H1 (cell line): ENCODE data around the gene GLMN. TPM values are rescaled to one million over a fixed set of nuclear protein-coding genes. Genes with fewer than 3 reads are reported as not detected.

Source experiments
- polyA plus RNA-seq, 7 experiments: library from polyadenylated mRNA; depleted of rRNA in 3 of 7; stranded (reverse) in 5 of 7; unstranded in 2 of 7; fragments of >200 nt in 5 of 7; fragments of 200-250 nt in 2 of 7; gene quantifications; 1 replicate in 5 of 7; 2 replicates in 1 of 7; 4 replicates in 1 of 7; pipeline versions ENCODE4 v1.2.1 to v1.2.3, GENCODE V29; 2011 to 2013; ENCODE audit warnings: missing spikeins in 2 of 7, mixed read lengths in 2 of 7
- total RNA-seq: library from RNA; stranded (reverse); fragmentation: NEBNext Ultra II Directional; extraction: Animal tissue kit (Norgen Biotek cat#: 25700); gene quantifications from 2 replicates; pipeline ENCODE4 v1.2.1, GENCODE V29; 2021

Gene GLMN
- total and polyA plus RNA-seq, 2 of the 8 experiments (the other 6 are each of a cell fraction or from before 2014, with no cell fraction given) = 5.7 to 25.0 TPM

Other genes starting within 250 kb of the GLMN start
- not detected in 2 replicates for gene SETSIP, start 223.6 kb downstream of the GLMN start, total RNA-seq
- gene SETSIP, start 223.6 kb downstream of the GLMN start, polyA plus RNA-seq (2011; rRNA removed) = 0.14 TPM in 1 of 2 replicates, not detected in the other
- 1.8 and 2.5 TPM in 2 replicates for gene BTBD8, start 218.6 kb downstream of the GLMN start, total RNA-seq
- 0.41 and 0.44 TPM in 2 replicates for gene BTBD8, start 218.6 kb downstream of the GLMN start, polyA plus RNA-seq (2011; rRNA removed)
- gene C1orf146, start 81.1 kb downstream of the GLMN start, total RNA-seq = not detected in 2 replicates
- not detected in 2 replicates for gene C1orf146, start 81.1 kb downstream of the GLMN start, polyA plus RNA-seq (2011; rRNA removed)
- 27.5 and 28.4 TPM in 2 replicates for gene RPAP2, start 72 bp upstream of the GLMN start, total RNA-seq
- 3.9 and 7.9 TPM in 2 replicates for gene RPAP2, start 72 bp upstream of the GLMN start, polyA plus RNA-seq (2011; rRNA removed)
- gene GFI1, start 187.9 kb upstream of the GLMN start, total RNA-seq = 0.17 and 0.19 TPM in 2 replicates
- 0.08 TPM in 2 replicates for gene GFI1, start 187.9 kb upstream of the GLMN start, polyA plus RNA-seq (2011; rRNA removed)